HG03066 (cell line): Measurements from ENCODE around the gene ARPP19.
"Not testable (repeated sequence)": the region's sequence is repeated elsewhere in the genome, so short reads cannot be mapped to it uniquely, and the experiment has no call there.

Experiments used
- ATAC-seq: cut with Tn5 transposase; IDR thresholded peaks from one replicate; pipeline ENCODE4 v1.9.1; 2021; ENCODE audit warnings: low read depth; ENCODE audit not compliant: unreplicated experiment

ARPP19 gene

DNA sequence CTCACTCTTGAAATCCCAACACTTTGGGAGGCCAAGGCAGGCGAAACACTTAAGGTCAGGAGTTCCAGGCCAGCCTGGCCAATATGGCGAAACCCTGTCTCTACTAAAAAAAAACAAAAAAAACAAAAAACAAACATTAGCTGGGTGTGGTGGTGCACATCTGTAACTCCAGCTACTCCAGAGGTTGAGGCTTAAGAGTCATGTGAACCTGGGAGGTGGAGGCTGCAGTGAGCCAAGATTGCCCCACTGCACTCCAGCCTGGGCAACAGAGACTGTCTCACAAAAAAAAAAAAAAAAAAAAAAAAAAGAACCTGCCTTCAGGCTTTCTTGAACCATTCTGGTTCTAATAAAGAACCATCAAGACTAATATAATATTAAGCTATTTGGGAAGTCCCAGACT is 16.5 kb downstream of the ARPP19 start:
- ATAC-seq: no peak

DNA sequence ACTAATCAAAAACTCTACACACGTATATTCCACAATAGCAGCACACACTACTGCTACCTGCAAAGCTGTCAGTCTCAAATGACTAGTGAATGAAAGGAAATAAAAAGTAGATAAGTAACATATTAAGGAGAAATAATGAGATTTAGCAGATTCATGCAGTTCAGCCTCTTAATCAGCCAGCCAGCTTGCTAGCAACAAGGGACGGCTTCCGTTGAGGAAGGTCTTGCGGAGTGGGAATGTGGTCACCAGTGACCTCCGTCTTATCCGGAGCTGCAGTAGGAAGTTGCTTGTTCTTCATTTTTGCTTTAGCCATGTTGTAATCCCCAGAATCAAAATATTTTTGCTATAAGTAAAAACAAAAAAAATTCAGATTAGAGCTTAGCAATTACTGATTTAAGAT is 17.1 kb downstream of the ARPP19 start:
- no peak for ATAC-seq

DNA sequence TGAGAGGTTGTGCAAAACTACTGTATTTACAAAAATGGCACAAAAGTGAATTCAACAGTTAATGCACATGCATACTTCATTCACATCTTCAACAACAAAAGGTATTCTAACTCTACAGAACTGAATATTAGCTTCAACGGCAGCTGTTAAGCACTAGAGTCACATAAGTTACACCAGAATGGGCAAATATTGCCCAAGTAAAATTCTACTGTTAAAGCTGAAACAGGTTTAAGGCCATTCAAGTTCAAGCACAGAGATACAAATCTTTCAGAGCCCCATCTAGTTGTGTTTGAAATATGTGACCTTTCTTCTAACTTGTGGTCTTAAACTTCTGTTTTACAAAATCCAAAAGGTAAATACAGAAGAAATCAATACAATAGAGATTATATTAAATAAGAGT is 17.6 kb downstream of the ARPP19 start:
- ATAC-seq: not testable (repeated sequence)

DNA sequence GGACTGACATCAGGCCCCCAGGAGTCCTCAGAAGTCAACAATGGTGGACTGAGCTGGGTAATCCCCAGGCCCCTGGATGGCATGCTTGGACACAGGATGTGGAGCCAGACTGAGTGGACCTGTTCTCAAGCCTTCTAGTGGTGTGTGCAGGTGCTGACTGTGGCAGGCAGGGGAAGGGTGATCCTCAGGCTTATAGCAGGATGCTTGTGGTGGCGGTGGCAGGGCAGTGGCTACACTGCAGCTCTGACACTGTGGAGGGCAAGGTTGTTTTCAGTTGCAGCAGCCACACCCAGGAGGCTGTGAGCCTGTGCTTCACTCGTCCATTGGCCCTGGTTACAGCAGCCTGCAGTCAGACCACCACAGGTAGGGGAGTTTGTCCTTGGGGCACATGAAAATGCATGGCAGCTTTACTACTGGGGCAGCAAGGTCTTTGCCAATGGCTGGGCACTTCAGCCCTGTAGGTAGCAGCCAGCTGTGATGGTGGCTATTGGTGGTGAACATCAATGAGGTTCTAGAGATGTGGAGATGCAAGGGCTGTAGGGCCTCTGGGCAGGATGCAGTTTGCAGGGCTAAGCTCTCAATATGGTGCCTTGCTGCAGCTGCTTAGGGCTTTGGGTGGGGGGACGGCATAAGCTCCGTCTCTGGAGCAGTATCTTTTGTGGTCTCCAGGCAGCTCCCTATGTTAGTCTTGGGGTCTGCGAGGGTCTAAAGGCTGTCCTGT is 22.6 kb downstream of the ARPP19 start:
- ATAC-seq: no peak

DNA sequence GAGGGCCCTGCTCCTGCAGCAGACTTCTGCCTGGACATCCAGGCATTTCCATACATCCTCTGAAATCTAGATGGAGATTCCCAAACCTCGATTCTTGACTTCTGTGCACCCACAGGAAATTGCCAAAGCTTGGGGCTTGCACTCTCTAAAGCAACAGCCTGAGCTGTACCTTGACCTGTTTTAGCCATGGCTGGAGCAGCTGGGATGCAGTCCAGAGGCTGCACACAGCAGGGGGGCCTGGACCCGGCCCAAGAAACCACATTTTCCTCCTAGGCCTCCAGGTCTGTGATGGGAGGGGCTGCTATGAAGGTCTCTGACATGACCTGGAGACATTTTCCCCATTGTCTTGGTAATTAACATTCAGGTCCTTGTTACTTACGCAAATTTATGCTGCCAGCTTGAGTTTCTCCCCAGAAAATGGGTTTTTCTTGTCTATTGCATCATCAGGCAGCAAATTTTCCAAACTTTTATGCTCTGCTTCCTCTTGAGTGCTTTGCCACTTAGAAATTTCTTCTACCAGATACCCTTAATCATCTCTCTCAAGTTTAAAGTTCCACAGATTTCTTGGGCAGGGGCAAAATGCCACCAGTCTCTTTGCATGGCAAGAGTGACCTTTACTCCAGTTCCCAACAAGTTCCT is 28.3 kb downstream of the ARPP19 start:
- no peak for ATAC-seq

DNA sequence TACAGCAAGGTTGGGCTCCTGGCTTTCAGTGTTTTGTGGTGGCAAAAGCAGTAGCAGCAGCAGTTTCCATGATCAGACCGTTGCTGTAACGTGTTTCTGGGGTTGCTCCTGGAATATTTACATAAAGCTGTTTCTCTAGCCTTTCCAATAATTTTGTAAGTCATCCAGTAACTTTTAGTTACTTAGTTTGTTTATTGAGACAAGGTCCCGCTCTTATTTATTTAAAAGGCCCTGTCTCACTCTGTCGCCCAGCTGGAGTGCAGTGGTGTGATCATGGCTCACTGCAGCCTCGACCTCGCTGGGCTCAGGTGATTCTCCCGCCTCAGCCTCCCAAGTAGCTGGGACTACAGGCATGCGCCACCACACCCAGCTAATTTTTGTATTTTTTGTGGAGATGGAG is 31.4 kb downstream of the ARPP19 start:
- ATAC-seq: no peak

DNA sequence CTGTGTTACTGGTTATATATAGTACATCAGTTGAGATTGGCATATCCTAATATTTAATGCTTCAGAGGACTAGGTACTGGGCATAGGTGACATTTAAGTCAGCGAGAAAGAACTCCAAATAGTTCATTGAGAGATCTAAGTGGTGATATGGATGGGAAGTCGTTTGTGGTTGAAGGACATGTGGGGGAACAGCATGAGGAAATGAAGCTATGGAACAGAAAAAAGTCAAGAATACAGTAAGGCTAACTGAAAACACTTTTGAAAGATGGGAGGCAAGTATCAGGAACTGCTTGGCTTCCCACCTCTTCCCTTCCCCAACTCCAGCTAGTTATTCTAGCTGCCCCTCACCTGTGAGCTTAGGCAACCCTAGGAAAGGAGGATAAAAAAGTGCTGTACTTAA is 36.4 kb downstream of the ARPP19 start:
- ATAC-seq: no peak

DNA sequence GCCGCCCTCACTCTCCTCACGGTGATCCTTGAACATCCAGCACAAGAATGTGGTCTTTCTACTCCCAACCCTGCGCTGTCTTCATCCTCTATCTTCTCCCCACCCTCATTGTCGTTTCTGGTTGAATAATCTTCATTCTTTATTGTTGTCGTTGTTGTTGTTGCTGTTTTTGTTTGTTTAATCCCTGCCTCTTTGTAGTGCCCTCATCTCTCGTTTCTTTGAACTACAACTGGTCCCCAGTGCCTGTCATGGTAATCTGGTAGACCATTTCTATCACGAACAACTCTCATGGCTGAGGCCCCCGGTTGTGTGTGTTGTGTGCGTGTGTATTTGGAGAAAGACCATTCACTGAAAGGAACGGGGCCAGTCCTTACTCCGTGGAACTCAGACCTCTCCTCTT is 38.9 kb downstream of the ARPP19 start:
- ATAC-seq: no peak

DNA sequence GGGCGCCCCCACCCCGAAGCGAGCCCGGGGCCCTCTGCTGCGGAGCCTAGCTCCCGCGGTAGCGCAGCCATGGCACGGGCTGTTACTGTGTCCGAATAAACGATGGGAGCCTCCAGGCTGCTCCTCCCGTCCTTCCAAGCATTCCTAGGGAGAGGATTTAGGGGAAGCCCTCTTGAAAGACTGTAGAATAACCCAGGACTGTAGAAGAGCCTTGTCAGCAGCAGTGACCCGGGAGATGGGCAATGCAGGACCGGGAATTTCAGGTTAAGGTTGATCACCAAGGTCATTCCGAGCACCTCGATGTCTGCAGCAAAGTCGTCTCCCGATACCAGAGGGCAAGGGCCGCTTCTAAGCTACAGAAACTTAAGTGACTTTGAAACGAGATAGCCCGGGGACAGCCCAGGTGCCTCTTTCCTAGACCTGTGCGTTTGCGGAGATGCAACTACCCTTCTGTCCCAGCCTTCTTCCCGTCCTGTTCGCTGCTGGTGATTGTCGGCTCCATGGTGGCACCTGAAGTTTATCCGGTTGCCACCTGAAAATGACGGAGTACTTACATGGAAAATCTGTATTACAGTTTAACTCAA is 39.4 kb downstream of the ARPP19 start:
- no peak for ATAC-seq

DNA sequence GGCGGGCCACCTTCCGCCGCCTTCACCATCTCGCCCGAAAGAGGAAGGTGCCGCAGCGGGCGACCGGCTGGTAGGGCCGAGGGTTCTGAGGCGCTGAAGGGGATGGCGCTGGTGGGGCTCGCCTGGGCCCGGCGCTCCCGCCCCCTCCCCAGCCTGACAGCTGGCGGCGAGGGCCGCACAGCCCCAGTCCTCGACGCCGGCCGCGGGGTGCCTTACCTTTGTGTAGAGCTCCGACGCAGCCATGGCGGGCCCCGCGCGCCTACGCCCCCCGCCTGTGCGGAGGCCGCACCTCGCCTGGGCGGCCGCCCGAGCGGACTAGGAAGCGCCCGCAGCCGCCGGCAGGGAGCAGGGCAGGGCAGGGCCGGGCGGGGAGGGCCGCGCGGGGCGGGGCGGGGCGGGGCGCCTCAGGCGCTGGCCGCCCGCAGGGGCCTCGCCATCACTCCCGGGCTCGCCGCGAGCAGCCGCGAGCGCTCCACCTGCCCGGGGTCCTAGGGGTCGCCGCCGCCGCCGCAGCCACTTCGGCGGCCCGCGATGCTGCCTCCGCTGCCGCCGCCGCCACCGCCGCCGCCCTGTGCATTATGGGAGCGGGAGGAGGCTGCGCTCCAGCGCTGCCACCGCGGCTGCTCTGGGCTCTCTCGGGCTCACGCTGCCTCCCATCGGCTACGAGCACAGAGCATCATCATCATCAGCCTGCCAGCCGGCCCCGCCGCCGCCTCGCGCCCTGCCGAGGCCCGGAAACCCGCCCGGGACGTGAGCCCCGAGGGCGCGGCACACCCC is 40.1 kb downstream of the ARPP19 start, which contains the start of gene MYO5A:
TSS of gene MYO5A (minus strand) at position 317 of the 777 bp plus-strand sequence. CDS start at position 243, 74 bp downstream.
- peak; percentile 75 for ATAC-seq

DNA sequence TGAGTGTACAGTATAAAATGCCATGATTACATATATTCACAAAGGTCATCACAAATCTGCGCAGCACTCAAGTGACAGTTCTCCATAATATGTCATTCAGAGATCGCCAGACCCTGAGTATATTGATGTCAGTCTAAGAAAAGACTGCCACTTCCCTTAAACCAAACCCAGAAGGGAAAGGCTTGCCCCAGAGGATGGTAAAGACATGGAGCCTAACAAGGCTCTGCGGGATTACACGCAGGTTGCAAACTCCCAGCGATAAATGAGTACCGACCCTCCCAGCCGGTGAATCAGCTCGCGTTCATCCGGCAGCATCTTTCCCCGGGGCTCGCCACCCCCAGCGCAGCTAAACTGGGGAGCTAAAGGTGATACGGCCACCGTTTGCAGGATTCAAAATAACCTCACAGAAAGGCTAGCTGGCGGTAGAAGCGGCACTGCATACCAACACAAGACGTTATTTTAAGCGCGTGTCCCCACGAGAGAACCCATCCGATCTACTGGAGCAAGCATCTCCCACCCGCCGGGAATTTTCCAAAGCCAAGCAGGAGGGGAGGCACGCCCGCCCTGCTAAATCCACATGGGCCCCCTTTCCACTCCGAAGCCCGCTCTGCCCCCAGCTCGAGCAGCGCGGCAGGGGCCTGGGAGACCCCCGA is 40.8 kb downstream of the ARPP19 start:
- ATAC-seq: no peak

DNA sequence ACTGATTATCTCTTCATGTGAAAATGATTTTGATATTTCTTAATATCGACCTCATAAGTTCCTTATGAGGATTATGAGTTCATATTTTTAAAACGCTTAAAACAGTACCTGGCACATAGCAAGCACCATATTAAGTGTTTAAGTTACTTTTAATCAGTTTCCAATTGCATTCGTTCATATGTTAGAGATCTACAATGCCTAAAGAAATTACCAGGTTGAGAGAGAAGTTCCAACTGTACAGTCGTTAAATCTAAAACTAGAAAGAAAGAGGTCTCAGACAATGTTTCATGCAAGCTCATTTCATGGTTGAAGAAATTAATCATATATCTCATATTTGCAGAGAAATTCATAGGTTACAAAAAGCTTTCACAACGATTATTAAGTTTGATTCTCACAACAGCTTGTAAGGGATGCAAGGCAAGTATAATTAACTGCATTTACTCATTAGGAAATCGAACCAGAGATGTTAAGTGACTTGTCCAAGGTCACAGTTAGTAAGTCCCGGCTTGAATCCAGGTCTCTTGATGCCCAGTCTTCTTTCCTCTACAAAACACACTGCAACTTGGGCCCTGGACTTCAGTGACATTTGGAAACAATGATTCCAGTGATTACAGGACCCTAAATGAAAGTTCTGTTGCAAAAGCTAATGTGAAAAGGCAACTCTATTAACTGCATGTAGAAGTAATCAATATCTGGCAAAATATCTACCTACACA is 41.5 kb downstream of the ARPP19 start:
- ATAC-seq: no peak

DNA sequence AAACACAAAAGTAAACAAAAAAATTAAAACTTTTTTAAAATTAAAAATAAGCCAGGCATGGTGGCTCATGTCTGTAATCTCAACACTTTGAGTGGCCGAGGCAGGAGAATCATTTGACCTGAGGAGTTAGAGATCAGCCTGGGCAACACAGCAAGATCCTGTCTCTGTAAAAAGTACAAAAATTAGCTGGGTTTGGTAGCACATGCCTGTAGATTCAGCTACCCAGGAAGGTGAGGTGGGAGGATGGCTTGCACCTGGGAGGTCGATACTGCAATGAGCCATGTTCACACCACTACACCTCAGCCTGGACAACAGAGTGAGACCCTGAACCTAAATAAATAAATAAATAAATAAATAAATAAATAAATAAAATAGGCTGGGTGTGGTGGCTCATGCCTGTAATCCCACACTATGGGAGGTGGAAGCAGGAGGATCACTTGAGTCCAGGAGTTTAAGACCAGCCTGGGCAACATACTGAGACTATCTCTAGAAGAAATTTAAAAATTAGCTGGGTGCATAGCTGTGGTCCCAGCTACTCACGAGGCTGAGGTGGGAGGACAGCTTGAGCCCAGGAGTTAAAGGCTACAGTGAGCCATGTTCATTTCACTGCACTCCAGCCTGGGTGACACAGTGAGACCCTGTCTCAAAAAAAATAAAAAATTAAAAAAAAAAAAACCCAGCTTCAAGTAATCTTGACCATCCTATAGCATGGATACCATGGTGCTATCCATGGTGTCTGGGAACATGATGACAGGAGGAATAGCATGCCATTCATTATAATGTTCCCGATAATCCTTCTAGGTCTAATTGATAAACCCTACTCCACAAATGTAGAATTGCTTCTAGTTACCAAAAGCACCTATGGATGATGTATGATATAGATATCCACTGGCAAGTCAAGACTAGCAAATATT is 44.4 kb downstream of the ARPP19 start:
- ATAC-seq: no peak

DNA sequence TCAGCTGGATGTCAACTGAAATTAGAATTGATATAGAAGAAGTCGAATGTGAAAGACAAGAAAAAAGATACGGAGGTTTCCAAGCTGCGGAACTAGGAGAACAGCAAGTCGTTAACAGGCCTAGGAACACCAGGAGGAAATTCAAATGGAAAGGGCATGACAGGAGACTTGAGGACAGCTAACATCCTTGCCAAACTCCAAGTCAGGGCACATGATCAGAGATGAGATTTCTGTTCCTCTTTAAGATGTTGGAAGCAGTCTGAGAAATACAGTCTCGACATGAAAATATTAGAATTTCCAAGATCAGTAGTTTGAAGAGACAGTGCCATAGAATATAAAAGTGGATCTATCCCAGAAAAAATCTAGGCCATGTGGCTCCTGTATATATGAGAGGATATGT is 45.2 kb downstream of the ARPP19 start:
- ATAC-seq: no peak

DNA sequence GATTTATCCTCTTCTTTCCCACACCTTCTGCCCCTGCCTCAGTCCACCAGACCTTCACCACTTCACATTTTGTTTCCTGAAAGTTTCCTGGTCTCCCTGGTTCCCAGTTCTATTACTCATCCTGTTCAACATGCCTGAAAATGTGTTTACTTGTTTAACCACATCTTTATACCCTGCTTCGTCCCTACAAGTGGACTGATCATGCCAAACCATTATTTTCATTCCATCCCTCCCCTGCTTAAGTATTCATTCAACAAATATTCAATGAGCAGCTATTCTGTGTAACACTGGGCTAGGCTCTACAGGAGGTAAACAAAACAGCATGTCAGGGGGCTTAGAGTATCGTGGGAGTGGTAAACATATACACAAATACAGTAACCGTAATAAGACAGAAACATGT is 45.6 kb downstream of the ARPP19 start:
- no peak for ATAC-seq

DNA sequence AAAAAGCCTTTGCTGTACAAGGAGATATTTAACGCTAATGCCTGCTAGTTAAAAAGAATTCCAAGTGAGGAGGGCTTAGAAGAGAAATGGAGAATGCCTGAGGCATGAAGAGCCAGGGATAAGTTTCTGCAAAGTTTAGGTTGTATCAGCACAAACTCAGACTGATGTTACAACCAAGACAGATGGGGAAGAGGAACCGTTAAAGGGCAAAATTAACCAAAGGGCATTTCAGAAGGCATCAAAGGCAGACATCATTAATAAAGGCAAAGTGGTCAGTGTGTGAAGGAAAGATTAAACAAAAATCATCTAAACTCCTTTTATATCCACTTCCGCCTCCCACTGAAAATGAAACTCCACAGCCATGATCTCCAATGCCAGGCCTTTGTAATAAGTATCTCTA is 47.1 kb downstream of the ARPP19 start:
- ATAC-seq: no peak

DNA sequence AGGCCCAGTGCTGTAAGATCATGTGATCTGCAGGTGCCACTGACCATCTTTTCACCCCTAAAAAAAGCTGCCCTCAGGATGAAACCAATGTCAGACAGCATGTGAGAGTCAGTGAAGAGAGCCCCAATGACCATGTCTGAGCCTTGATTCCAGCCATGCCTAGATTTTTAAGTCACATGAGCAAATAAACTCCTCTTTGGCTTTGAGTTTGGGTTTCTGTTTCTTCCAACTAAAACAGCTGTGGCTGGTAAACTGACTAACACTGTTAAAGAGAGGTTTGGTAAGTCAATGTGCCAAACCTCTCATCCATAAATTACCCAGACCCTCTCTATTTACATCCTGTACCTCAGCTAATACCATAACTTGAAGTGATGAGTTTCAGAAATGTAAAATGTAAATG is 48.4 kb downstream of the ARPP19 start:
- ATAC-seq: no peak

DNA sequence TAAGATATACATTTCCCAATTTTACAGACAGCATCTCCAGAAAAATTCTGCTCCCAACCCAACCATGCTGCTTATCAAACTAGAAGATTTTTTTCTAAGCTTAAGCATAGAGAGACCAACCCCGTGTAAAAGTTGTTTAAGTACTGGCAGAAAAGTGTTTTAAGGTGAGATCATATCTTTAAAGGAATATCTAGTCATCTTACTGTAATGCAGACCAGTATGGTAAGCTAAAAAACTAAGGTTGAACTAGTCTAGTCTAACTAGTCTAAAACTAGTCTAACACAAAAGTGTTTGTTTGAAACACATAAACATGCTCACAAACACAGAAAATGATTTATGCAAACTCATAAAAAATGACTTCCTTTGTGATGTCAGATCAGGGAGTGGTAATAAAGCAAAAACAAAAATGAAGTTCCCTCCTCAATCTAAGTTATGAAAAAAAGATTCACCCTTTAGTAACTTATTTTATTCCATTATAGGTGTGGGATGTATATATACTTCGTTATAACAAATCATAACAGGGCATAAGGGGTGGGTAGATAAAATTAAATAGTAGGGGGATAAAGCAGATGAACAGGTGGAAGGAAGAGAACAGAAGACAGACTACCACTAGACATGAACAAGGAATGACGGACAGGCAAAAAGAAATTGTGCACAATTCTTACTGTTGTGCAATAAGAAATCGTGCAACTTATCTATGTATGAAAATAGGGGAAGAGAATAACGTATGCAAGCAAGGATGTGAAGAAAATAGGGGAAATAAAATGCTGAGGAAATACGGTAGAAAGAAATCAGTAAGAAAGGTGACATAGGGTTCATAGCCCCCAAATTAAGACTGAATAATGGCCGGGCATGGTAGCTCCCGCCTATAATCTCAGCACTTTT is 50.1 kb downstream of the ARPP19 start:
- ATAC-seq: no peak
